SW 1271 (cell line): ENCODE measurements around the gene ATF4.

Experiments
- DNase-seq, 2 experiments: peaks; one replicate each; lab custom pipeline; 2025; lab: John Stamatoyannopoulos, UW

The ATF4 gene, protein sequence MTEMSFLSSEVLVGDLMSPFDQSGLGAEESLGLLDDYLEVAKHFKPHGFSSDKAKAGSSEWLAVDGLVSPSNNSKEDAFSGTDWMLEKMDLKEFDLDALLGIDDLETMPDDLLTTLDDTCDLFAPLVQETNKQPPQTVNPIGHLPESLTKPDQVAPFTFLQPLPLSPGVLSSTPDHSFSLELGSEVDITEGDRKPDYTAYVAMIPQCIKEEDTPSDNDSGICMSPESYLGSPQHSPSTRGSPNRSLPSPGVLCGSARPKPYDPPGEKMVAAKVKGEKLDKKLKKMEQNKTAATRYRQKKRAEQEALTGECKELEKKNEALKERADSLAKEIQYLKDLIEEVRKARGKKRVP

GRCh38 chr22:39520226-39521105, at the start of gene ATF4:
Gene ATF4, plus strand, starts transcription at chr22:39520562. Its CDS starts 884 bp downstream, at chr22:39521446.
- no peak for DNase-seq

- no peak for DNase-seq
Observed at GRCh38 chr22:39471381-39472141, 48.8 kb upstream of the ATF4 start.

DNA sequence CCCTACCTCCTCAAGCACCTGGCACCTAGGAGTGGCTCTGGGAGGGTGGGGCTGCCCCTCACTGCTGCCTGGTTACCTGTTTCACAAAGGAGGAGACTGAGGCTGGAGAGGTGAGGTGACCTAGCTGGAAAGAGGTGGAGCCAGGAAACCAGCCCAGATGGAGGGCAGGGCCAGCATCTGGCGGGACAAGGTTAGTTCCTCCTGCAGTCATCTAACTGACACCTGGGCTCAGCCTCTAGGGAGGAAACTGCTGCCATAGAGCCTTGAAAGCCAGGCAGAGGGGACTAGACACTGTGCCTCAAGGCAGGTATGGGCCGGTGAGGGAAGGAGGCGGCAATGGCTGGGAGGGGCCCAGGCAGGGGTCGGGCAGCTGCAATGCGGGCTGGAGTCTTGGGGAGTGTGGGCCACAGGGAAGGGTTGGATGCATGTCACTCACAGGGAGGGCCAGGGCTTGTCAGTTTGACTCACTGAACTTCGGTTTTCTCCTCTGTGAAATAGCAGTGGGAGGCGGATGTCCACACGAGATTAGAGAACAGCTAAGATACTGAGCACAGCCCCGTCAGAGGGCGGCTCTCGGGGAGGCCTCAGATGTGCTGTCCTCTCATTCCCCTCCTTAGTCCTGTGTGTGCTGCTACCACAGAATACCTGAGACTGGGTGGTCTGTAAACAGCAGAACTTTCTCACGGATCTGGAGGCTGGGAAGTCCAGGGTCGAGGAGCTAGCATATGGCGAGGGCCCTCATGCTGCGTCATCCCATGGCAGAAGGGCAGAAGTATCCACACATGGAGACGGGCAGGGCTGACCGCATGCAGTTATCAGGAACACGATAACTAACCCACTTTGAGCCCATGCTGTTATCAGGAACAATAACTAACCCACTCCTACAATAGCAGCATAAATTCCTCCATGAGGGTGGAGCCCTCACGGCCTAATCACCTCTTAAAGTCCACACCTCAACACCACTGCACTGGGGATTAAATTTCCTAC, 47.5 kb upstream of the ATF4 start:
- no peak for DNase-seq

DNA sequence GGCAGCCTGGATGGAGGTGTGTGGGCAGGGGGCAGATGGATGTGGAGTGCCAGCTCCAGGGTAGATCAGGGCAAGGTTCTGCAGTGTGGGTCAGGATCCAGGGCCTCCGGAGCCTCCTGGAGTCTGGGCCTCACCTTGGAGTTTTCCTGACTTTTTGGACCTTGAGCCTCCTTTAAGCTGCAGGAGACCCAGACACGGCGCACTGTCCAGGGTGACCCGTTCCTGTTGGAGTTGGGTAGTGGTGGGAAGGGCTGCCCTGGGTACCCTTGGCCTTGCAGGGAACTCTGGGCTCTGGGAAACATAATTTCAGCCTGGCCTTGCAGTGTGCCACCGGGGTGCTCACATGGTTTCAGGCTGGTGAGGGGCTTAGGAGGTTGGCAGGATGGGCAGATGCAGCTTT, 46.5 kb upstream of the ATF4 start:
- no peak for DNase-seq

DNA sequence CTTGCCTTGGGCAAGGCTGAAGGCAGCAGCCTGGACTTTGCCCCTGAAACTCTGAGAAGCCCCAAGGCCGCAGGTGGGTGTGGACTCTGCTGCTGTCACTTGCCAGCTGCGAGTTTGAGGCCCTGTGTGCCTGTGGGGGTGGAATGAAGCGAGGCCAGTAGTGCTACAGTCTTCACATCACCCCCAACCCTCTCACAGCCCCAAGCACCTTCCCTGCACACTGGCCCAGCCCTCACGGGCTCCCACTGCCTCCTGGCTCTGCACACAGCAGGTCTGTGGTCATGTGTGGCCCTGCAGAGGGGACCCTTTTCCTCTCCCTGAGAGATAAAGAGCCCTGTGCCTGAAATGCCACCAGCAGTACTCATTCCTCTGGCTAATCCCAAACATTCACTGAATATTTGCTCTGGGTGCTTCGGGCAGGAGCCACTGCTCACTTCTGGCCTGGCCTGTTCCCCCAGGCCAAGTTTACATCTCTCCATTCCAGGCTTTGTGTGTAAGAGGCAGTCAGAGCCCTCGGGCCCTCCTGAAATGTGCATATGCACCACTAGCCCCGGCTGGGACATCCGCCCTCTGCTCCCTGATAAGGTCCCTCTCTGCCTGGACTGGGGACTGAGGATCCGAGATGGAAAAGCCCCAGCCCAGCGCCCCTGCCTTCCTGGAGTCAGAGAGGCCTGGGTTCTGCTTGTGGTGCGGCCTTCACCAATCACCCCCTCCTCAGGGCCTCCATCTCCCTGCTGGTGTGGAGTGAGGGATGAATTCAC, 45.8 kb upstream of the ATF4 start:
- no peak for DNase-seq

- no peak for DNase-seq
Observed at GRCh38 chr22:39475337-39475736, 45.0 kb upstream of the ATF4 start.

- DNase-seq = no peak
Observed at GRCh38 chr22:39475902-39476301, 44.5 kb upstream of the ATF4 start.

DNA sequence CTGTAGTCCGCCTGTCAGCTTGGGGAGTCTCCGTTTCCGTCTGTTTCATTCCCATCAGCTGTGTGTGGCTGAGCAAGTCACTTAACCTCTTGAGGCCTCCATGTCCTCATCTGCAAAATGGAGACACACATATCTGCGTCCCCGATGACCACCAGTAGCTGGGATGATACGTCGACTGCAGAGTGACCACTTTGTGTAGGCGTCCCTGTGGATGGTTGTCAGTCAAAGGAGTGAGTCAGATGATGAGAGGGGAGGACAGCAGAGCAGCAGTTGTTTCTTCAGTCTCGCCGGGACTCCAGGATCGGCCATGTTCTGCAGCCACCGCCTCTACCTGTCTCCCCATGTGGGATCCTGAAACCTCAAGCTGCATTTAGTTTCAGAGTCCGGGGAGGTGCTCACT, 43.7 kb upstream of the ATF4 start:
- DNase-seq = no peak

DNA sequence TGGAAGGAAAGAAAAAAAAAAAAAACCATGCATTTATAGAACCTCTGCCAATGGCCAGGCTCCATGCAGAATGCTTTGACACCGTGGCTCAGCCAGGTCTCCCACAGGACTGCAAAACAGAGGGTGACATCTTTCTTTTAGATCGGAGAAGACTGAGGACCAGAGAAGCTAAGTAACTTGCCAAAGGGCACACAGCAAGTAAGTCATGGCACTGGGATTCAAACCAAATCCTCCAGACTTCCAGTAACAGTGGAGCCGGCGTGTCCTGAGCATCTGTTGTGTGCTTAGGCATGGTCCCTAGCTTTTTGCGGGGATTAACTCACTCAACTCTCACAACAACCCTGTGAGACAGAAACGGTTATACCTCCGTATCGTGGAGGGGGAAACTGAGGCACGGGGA, 42.8 kb upstream of the ATF4 start:
- no peak for DNase-seq

DNA sequence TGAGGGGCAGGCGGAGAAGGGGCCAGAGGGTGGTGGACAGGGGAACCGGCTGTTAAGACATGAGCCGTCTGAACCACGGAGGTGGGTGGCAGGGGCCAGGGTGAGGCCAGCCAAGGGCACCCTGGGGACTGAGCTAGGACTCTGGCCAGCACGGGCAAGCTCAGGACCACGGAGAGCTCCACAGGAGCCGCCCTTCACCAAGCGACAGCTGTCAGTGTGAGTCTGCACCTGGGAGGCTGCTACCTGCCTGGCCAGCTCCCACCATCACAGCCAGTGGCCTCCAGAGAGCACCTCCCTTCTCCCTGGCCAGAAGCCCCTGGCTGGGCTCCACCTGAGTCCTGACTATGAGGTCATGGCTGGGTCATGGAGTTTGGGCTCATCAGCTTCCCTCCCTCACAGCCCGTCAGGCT, 41.9 kb upstream of the ATF4 start:
- DNase-seq = no peak

- DNase-seq = no peak
Observed at GRCh38 chr22:39479254-39479653, 41.1 kb upstream of the ATF4 start.

DNA sequence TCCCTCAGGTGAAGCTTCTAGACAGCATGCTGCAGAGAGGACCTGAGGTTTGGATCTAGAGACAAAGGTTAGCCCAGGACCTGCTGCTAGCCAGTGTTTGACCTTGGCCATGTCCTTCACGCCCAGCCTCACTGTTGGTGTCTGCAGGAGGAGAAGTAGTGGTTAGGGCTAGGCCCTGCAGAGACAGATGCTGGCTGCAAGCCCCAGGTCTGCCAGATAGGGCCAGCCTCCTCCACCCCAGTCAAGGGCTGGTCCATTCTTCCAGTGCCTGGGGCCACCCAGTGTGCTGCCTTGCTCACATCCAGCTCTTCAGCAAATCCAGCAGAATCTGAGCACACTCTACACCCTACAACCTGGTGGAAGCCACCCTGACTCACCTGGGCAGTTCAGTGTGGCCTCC, 39.8 kb upstream of the ATF4 start:
- no peak for DNase-seq

GRCh38 chr22:39481054-39481453, 39.3 kb upstream of the ATF4 start:
- DNase-seq = no peak

- no peak for DNase-seq
Observed at GRCh38 chr22:39481595-39481994, 38.8 kb upstream of the ATF4 start.

GRCh38 chr22:39482768-39483167, 37.6 kb upstream of the ATF4 start:
- DNase-seq = no peak

DNA sequence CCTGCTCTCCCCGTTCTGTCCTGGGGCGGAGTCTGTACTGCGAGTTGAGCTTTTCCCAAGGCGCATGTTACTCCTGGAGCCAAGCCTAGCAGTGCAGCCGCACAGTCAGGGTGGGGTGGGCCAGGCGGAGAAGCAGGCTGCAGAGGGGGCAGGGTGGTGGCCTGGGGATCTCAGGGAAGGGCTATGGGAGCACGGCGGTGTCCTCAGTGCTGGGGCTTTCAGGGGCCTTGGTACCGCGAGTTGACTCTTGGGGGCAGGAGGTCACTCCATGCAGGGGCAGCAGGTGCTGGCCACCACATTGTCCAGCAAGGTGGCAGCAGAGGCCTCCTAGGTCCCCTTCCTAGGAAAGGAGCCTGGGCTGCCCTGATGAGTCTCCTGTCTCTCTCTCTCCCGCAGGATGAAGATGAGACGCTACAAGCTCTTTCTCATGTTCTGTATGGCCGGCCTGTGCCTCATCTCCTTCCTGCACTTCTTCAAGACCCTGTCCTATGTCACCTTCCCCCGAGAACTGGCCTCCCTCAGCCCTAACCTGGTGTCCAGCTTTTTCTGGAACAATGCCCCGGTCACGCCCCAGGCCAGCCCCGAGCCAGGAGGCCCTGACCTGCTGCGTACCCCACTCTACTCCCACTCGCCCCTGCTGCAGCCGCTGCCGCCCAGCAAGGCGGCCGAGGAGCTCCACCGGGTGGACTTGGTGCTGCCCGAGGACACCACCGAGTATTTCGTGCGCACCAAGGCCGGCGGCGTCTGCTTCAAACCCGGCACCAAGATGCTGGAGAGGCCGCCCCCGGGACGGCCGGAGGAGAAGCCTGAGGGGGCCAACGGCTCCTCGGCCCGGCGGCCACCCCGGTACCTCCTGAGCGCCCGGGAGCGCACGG, 33.2 kb upstream of the ATF4 start:
- no peak for DNase-seq

DNA sequence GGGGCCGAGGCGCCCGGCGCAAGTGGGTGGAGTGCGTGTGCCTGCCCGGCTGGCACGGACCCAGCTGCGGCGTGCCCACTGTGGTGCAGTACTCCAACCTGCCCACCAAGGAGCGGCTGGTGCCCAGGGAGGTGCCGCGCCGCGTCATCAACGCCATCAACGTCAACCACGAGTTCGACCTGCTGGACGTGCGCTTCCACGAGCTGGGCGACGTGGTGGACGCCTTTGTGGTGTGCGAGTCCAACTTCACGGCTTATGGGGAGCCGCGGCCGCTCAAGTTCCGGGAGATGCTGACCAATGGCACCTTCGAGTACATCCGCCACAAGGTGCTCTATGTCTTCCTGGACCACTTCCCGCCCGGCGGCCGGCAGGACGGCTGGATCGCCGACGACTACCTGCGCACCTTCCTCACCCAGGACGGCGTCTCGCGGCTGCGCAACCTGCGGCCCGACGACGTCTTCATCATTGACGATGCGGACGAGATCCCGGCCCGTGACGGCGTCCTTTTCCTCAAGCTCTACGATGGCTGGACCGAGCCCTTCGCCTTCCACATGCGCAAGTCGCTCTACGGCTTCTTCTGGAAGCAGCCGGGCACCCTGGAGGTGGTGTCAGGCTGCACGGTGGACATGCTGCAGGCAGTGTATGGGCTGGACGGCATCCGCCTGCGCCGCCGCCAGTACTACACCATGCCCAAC, 32.4 kb upstream of the ATF4 start:
- no peak for DNase-seq

DNA sequence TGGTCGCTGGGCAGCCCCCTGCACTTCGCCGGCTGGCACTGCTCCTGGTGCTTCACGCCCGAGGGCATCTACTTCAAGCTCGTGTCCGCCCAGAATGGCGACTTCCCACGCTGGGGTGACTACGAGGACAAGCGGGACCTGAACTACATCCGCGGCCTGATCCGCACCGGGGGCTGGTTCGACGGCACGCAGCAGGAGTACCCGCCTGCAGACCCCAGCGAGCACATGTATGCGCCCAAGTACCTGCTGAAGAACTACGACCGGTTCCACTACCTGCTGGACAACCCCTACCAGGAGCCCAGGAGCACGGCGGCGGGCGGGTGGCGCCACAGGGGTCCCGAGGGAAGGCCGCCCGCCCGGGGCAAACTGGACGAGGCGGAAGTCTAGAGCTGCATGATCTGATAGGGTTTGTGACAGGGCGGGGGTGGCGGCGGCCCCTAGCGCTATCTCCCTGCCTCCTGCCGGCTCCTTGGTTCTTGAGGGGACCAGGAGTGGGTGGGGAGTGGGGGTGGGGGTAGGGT, 31.7 kb upstream of the ATF4 start:
- DNase-seq = no peak
